Measurements from ENCODE around the gene DUSP1.

The DUSP1 gene

DNA sequence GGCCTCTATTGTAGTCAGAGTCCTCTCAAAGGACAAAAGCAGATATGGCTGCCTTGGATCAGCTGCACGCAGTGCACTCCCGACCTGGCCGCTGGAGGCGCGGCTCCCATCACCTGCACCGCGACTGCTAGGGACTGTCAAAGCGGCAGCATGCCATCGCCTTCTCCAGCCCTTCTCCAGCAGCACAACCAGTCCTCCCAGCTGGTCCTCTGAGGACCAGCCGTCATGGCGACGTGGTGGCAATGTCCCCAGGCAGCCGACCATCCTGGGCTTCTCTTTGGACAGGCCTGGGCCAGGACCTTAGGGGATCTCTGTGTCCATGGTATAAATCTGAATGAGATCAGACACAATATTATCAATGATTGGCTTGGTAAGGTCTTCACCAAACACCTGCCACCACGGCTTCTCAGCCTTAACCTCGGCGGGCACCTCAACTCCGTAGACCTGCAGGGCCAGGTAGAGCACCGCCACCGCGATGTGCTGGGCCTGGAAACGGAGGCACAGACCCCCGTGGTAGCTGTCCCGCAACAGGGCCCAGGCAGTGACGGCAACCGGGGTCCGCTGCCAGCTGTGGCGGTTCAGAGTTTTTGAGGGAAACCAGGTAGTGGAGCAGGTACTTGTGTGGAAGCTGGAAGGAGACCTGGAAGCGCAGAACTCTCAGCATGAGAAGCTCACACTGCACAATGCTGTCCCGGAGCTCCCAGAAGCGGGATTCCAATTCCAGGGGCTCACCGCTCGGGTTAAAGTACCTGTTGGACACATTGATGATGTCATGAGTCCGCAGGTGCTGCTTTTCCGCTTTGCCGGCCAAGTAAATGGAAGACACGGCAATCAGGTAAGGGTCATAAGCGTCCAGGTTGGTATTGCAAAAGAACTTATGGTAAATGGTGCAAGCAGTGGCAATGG lies 8.5 kb downstream of the DUSP1 start:
- no peak for DNase-seq

DNA sequence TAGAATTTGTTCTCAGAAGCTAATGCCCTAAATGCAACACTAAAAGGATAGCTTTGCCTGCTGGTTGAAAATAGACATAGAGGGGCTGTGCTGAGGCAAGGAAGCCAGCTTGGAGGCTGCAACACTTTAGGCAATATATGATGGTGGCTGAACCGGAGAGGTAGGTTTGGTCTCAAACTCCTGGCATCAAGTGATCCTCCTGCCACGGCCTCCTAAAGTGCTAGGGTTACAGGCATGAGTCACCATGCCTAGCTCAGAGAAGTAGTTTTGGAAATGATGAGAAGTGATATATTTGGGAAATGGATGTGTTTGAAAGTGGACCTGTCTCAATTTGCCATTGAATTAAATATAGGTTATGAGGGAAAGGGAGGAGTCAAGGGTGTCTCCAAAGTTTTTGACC lies 10.0 kb downstream of the DUSP1 start:
- no peak for DNase-seq

DNA sequence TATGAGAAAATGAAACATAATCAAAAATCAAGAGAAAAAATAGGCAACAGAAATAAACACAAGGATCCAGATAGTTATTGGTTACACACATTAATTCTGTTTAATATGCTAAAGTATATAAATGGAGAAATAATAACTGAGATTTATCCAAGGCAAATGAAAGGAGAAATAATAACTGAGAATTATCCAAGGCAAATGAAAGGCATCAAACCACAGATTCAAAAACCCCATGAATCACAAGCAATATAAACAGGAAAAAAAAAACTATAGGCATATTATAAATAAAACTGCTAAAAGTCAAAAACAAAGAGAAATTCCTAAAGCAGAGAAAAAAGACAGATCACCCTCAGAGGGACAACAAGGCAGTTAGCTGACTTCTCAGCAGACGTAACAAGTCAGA lies 10.9 kb downstream of the DUSP1 start:
- DNase-seq, result no peak

GRCh38 chr5:172758834-172759149 lies 12.2 kb downstream of the DUSP1 start:
- DNase-seq, result no peak

DNA sequence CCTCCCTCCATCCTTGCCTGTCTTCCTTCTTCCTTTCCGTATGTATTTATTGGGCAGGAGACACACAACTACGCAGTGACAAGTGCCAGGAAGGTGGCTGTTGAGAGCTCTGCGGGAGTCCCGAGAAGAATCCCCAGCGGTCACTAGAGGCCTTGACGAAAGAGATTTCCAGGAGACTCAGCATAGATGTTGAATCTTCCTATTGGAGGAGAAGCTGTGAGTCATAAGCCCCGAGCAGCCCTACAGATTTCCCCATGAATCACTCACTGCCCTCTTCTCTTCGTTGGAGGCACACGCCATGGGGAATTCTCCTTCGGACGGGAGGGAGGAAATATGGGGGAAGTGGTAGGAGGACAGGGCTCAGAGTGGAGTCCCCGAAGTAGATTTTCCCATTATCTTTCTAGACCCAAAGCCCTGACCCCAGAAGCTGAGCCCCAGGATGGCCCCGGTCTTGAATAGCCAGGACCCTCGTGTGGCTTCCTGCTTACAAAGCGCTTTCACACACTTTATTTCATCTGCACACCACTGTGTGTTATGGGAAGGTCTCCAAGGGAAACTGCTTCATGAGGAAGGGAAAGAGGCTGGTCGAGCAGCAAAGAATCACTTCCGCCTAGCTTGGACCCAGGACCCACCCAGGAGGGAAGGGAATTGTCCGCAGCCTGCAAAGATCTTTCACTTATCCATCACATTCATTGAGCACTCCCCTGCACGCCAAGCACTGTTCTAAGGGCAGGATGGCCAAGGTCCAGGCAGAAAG lies 12.7 kb downstream of the DUSP1 start:
- no peak for DNase-seq

GRCh38 chr5:172757394-172758010 lies 13.5 kb downstream of the DUSP1 start:
- DNase-seq, result no peak

DNA sequence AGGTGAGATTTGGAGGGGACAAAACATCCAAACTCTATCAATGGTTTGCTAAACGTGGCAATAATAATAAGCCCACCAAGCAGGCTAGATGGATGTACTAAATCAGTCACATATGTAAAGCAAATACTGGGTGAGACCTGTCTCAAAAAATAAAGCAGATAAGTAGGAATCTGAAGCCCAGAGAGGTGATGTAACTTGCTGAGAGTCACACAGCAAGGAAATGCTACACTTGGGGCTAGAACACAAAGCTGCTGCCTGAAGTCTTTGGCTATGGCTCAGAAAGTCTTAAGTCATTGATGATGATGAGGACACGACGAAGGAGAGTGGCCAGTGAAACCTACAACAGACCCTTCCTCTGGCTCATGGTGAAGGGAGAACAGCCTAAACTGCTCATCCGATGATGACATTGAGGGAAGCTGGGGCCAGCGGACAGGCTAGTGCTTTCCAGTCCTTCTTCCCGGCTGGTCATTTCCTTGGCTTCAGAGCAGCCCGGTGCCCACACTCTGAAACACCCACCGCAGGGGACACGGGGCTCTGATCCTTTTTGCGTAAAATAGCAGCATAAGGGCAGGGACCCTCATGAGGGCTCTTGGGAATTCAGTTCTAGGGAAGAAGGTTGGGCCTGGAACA lies 14.1 kb downstream of the DUSP1 start:
- DNase-seq, result no peak

DNA sequence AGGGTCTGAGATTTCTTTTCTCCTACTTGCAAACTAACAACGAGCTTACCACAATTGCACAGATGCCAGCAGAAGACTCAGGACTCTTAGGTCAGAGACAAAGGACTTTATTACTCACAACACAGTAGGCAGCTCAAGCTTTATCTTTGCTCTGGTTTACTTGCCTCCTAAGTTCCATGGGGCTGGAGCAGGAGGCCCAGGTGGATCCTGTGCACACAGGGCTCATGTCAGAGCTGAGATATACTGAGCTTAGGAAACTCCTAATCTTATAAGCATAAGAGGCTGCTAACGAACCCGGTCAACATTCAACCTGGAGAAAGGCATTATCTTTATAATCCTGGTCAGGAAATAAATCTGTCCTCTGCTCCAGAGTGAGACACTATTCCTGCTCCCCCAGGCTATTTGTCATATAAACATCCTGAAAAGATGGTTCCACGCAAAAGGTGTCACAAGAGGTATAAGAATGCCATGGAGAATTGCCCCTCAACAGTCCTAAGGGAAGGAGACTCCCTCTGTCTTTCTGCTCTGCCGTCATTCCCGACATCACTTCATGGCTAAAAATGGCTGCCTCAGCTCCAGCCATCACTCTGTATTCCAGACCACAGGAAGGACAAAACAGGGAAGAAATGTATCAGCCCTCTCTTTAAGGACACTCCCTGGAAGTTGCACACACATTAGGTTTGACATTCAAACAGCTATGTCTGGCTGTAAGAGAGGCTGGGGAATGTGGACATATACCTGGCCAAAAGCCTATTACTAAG lies 16.2 kb downstream of the DUSP1 start:
- no peak for DNase-seq

DNA sequence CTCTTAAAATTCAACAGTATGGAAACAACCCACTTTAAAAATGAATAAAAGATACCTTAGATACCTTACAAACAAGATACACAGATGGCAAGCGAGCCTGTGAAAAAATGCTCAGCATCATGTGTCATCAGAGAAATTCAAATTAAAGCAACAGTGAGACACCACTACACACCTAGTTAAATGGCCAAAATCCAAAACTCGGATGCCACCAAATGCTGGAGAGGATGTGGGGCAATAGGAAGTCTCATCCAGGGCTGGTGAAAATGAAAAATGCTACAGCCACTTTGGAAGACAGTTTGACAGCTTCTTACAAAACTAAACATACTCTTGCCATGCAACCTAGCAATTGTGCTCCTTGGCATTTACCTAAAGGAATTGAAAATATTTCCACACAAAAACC lies 17.9 kb downstream of the DUSP1 start:
- DNase-seq, result no peak

DNA sequence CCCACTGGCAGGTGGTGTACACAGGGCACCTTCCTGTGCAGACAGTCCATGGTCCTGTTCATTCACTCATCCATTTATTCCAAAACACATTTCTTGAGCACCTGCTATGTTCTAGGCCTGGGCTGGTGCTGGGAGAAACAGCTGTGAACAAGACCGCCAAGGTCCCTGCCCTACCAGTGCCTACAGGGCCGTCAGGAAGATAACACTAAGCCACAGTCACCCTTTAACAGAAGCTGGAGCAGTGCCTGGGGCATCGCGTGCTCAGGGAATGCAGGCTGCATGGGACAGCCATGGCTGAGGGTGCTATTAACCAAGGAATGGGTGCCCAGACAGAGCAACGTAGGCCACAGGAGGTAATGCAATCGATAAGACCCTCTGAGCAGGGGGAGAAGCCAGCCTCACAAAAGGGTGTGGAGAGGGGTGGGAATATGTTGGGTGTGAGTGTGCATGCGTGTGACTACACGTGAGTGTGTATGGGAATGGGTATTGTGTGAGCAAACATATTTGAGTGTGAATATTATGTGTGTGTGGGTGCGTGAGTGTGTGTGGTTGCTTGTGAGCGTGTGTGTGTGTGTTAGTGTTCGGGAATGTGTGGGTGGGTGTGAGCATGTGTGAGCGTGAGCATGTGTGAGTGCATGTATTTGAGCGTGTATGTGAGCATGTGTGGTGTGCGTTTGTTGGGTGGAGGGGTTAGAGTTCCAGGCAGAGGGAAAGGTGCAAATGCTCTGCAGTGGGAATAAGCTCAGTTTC lies 19.1 kb downstream of the DUSP1 start:
- DNase-seq, result no peak

GRCh38 chr5:172749881-172750633 lies 20.9 kb downstream of the DUSP1 start:
- no peak for DNase-seq

DNA sequence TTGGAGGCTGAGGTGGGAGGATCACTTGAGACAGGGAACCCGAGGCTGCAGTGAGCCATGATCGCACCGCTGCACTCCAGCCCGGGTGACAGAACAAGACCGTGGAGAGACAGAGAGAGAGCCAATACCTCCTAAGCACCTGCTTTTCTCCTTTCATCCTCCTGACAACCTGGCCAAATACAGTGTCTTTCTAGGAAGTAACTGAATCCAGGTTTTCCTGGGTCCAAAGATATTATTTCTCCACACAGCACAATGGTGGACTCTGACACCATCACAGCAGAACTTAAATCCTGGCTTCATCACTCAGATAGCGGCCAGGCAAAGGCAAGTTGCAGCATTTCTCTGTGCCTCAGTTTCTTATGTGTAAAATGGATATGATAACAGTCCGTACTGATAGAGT lies 21.9 kb downstream of the DUSP1 start:
- DNase-seq, result no peak

GRCh38 chr5:172748341-172748843 lies 22.6 kb downstream of the DUSP1 start:
- no peak for DNase-seq

DNA sequence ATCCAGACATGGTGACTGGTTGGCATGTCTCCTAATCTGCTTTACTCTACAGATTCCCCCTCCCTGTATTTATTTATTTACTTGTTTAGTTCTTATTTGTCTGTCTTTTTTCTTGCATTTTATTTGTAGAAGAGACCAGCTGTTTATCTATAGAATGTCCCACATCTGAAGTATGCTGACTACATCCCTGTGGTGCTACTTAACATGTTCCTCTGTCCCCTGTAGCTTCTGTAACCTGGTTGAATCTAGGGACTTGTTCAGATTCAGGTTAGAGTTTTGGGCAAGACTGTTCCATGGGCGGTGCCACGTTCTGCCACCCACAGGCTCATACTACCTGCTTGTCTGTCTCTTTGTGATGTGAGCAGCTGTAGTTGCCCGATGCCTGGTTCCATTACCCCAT lies 23.5 kb downstream of the DUSP1 start:
- DNase-seq, result no peak

DNA sequence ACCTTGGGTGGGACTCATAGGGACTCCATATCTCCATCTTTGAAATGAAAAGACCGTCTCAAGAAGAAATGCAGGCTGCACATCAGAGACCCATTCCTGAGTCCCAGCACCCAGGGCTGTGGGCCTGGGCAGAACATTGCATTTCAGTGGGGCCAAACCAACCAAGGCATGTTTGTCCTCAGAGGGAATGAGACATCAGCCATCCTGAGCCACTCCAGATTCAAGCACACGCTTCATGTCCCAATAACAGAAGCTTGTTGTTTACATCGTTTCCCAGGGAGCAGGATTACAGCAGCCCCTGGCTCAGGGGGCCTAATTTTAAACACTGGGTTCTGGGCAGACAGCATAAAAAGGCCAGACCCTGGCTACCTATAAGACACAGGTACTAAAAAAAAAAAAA lies 24.3 kb downstream of the DUSP1 start:
- DNase-seq, result no peak

- no peak for DNase-seq
Observed at GRCh38 chr5:172745838-172746237, 25.2 kb downstream of the DUSP1 start.

GRCh38 chr5:172745406-172745805 lies 25.6 kb downstream of the DUSP1 start:
- DNase-seq, result no peak

DNA sequence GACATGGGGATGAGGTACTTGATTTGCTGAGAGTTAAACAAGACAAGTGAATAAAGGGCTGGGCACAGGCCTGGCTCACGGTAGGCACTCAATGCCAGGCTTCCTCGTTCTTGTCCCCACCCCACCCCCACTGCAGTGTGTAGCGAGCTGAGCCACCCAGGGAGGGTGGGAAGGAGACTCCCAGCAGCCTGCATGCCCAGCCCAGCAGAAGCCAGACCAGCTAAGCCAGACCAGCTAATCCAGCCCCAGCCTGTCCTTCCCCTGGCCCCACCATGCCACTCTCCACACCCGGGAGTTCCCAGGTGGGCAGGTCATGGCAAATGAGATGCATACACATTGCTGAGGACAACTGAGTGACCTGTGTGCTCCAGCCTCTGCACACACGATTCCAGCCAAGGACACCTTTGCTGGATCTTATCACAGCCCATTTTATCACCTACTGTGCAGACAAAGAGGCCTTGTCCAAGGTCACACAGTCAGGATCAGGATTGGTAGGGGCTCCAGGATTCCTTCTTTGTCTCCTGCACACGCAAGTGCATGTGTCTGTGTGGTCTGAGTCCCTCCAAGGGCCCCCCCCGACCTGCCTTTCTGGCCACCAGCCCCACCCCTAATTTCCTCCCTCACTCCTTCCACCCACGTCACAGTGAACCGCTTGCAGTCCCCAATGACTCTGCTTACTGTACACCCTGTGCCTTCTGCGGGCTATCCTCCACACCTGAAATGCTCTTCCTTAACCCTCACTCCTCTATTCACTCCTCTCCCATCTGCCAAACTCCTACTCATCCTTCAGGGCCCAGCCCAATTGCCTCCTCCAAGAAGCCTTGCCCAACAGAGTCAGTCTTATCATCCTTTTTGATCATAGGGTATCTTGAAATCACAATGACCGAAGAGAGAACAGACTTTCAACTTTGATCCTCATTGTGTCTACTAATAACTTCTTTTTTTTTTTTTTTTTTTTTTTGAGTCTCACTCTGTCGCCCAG lies 26.6 kb downstream of the DUSP1 start:
- no peak for DNase-seq

DNA sequence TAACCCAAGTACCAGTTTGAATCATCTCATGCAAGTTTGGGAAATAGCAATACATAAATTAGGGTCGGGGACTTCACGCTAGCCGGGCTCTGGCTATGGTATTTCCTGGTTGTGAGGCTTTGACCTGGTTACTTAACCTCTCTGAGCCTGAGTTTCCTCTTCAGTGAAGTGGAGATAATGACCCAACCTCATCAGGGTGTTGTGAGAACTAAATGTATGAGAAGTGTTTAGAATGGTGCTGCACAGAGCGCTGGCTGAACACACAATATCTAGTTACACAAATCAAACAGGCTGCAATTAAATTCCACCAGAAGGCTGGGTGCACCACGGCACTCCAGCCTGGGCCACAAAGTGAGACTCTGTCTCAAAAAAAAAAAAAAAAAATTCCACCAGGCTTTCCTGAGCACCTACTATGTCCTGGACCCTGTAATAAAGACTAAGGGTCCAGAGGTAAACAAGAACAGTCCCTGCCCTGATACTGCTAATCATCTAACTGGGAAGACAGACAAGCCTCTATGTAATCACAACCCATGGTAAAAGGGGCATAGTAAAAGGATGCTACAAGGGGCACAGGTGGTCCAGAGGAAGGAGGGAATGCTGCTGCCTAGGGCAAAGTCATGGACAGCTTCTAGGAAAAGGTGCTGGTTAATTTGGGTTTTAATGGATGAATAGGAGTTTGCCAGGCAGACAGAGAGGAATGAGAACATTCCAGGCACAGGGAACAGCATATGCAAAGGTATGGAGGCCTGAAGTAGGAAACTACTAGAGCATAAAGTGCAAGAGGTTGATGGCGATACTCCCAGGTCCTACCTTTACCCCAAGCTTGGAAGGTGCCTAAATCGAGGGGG lies 27.7 kb downstream of the DUSP1 start:
- no peak for DNase-seq

Measured in cerebellar nuclear complex (tissue), 1 donor.